HepG2 (cell line): ENCODE data around the gene TMEM131. TPM values are rescaled to one million over a fixed set of nuclear protein-coding genes. Genes with fewer than 3 reads are reported as not detected.

Experiments used
- CBFB ChIP-seq: sonication (generic); formaldehyde crosslinking; IDR thresholded peaks from 2 replicates; pipeline ENCODE4 v1.4.0; 2020; ENCODE audit warnings: missing genetic modification reagents
- CBX5 ChIP-seq: sonication (generic); formaldehyde crosslinking; IDR thresholded peaks from 2 replicates; pipeline ENCODE4 v1.4.0; 2020; ENCODE audit warnings: missing genetic modification reagents, borderline replicate concordance
- FOSL2 ChIP-seq: sonication (generic); formaldehyde crosslinking; IDR thresholded peaks from 2 replicates; pipeline ENCODE4 v1.4.0; 2020; ENCODE audit warnings: missing genetic modification reagents
- STAG1 ChIP-seq: sonication (generic); formaldehyde crosslinking; IDR thresholded peaks from 2 replicates; pipeline ENCODE4 v1.4.0; 2020; ENCODE audit warnings: missing genetic modification reagents
- TARDBP ChIP-seq: sonication (generic); formaldehyde crosslinking; IDR thresholded peaks from 2 replicates; pipeline ENCODE4 v1.8.0; 2022; ENCODE audit warnings: mild to moderate bottlenecking, missing genetic modification reagents
- TRIM24 ChIP-seq: sonication (generic); formaldehyde crosslinking; IDR thresholded peaks from 2 replicates; pipeline ENCODE4 v1.8.0; 2022; ENCODE audit warnings: mild to moderate bottlenecking, missing genetic modification reagents
- YEATS2 ChIP-seq: sonication (generic); formaldehyde crosslinking; IDR thresholded peaks from 2 replicates; pipeline ENCODE4 v1.4.0; 2020; ENCODE audit warnings: missing genetic modification reagents, borderline replicate concordance
- ZMYM3 ChIP-seq: sonication (generic); formaldehyde crosslinking; IDR thresholded peaks from 2 replicates; pipeline ENCODE4 v1.5.1; 2020; ENCODE audit warnings: mild to moderate bottlenecking, missing genetic modification reagents
- ZMYM4 ChIP-seq: sonication (generic); formaldehyde crosslinking; IDR thresholded peaks from 2 replicates; pipeline ENCODE4 v1.8.1; 2023; ENCODE audit warnings: mild to moderate bottlenecking, missing genetic modification reagents
- ZNF343 ChIP-seq: sonication (generic); formaldehyde crosslinking; IDR thresholded peaks from 2 replicates; pipeline ENCODE4 v1.4.0; 2020; ENCODE audit warnings: mild to moderate bottlenecking, missing genetic modification reagents
- ZNF451 ChIP-seq: sonication (generic); formaldehyde crosslinking; IDR thresholded peaks from 2 replicates; pipeline ENCODE4 v1.5.0; 2020; ENCODE audit warnings: mild to moderate bottlenecking, missing genetic modification reagents
- polyA plus RNA-seq, 8 experiments: library from polyadenylated mRNA; depleted of rRNA in 3 of 8; stranded (reverse) in 7 of 8; unstranded in 1 of 8; fragments of >200 nt; fragmentation: Illumina TruSeq in 4 of 8; extraction: Trizol in 4 of 8; gene quantifications; 2 replicates each; pipeline versions ENCODE4 v1.2.1 to v1.2.3, GENCODE V29; 2011 to 2016; ENCODE audit warnings: low read depth in 4 of 8, missing spikeins in 1 of 8, mixed read lengths in 1 of 8; ENCODE audit not compliant: insufficient read depth in 1 of 8
- total RNA-seq, 5 experiments: library from RNA; depleted of rRNA; stranded (reverse); fragments of >200 nt; fragmentation: Illumina TruSeq; extraction: Trizol; gene quantifications; 2 replicates each; pipeline ENCODE4 v1.2.3, GENCODE V29; 2016; ENCODE audit warnings: low read depth in 1 of 5
- TF ChIP-seq, protein P1 (sequence below): sonication (generic); formaldehyde crosslinking; IDR thresholded peaks from 2 replicates; pipeline ENCODE4 v1.5.1; 2020; ENCODE audit warnings: mild to moderate bottlenecking, missing genetic modification reagents, moderate library complexity
- TF ChIP-seq, protein P2 (sequence below): sonication (generic); formaldehyde crosslinking; IDR thresholded peaks from 2 replicates; pipeline ENCODE4 v1.4.0; 2020; ENCODE audit warnings: mild to moderate bottlenecking, missing genetic modification reagents
- TF ChIP-seq, protein P3 (sequence below): sonication (generic); formaldehyde crosslinking; IDR thresholded peaks from 2 replicates; pipeline ENCODE4 v1.4.0; 2020; ENCODE audit warnings: mild to moderate bottlenecking, missing genetic modification reagents
- TF ChIP-seq, protein P4 (sequence below): sonication (generic); formaldehyde crosslinking; IDR thresholded peaks from 2 replicates; pipeline ENCODE4 v1.4.0; 2020; ENCODE audit warnings: mild to moderate bottlenecking, missing genetic modification reagents, borderline replicate concordance

The TMEM131 gene
- total and polyA plus RNA-seq, 2 of the 13 experiments (the other 11 are each of a cell fraction or from before 2014, with no cell fraction given) = 17.9 to 19.5 TPM

- TF ChIP-seq, protein P1, sequence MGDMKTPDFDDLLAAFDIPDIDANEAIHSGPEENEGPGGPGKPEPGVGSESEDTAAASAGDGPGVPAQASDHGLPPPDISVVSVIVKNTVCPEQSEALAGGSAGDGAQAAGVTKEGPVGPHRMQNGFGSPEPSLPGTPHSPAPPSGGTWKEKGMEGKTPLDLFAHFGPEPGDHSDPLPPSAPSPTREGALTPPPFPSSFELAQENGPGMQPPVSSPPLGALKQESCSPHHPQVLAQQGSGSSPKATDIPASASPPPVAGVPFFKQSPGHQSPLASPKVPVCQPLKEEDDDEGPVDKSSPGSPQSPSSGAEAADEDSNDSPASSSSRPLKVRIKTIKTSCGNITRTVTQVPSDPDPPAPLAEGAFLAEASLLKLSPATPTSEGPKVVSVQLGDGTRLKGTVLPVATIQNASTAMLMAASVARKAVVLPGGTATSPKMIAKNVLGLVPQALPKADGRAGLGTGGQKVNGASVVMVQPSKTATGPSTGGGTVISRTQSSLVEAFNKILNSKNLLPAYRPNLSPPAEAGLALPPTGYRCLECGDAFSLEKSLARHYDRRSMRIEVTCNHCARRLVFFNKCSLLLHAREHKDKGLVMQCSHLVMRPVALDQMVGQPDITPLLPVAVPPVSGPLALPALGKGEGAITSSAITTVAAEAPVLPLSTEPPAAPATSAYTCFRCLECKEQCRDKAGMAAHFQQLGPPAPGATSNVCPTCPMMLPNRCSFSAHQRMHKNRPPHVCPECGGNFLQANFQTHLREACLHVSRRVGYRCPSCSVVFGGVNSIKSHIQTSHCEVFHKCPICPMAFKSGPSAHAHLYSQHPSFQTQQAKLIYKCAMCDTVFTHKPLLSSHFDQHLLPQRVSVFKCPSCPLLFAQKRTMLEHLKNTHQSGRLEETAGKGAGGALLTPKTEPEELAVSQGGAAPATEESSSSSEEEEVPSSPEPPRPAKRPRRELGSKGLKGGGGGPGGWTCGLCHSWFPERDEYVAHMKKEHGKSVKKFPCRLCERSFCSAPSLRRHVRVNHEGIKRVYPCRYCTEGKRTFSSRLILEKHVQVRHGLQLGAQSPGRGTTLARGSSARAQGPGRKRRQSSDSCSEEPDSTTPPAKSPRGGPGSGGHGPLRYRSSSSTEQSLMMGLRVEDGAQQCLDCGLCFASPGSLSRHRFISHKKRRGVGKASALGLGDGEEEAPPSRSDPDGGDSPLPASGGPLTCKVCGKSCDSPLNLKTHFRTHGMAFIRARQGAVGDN (CRISPR knock-in tag) = peak; percentile 72
- TF ChIP-seq ZMYM4 (CRISPR knock-in tag) (peak; percentile 78), ZNF343 (CRISPR knock-in tag) (peak; percentile 92), ZMYM3 (CRISPR knock-in tag) (peak; percentile 58), FOSL2 (CRISPR knock-in tag) (peak; percentile 31; the same call in 1 of the 2 replicates), TARDBP (peak; percentile 17; the same call in 1 of the 2 replicates), CBX5 (CRISPR knock-in tag) (peak; percentile 13; the same call in 1 of the 2 replicates), STAG1 (peak; percentile 86), YEATS2 (CRISPR knock-in tag) (peak; percentile 29; the same call in 1 of the 2 replicates), ZNF451 (CRISPR knock-in tag) (no peak), TRIM24 (CRISPR knock-in tag) (no peak), CBFB (CRISPR knock-in tag) (0 out of 2 replicates have a peak, but pooled peaks have one; percentile 28)
- TF ChIP-seq, protein P2, sequence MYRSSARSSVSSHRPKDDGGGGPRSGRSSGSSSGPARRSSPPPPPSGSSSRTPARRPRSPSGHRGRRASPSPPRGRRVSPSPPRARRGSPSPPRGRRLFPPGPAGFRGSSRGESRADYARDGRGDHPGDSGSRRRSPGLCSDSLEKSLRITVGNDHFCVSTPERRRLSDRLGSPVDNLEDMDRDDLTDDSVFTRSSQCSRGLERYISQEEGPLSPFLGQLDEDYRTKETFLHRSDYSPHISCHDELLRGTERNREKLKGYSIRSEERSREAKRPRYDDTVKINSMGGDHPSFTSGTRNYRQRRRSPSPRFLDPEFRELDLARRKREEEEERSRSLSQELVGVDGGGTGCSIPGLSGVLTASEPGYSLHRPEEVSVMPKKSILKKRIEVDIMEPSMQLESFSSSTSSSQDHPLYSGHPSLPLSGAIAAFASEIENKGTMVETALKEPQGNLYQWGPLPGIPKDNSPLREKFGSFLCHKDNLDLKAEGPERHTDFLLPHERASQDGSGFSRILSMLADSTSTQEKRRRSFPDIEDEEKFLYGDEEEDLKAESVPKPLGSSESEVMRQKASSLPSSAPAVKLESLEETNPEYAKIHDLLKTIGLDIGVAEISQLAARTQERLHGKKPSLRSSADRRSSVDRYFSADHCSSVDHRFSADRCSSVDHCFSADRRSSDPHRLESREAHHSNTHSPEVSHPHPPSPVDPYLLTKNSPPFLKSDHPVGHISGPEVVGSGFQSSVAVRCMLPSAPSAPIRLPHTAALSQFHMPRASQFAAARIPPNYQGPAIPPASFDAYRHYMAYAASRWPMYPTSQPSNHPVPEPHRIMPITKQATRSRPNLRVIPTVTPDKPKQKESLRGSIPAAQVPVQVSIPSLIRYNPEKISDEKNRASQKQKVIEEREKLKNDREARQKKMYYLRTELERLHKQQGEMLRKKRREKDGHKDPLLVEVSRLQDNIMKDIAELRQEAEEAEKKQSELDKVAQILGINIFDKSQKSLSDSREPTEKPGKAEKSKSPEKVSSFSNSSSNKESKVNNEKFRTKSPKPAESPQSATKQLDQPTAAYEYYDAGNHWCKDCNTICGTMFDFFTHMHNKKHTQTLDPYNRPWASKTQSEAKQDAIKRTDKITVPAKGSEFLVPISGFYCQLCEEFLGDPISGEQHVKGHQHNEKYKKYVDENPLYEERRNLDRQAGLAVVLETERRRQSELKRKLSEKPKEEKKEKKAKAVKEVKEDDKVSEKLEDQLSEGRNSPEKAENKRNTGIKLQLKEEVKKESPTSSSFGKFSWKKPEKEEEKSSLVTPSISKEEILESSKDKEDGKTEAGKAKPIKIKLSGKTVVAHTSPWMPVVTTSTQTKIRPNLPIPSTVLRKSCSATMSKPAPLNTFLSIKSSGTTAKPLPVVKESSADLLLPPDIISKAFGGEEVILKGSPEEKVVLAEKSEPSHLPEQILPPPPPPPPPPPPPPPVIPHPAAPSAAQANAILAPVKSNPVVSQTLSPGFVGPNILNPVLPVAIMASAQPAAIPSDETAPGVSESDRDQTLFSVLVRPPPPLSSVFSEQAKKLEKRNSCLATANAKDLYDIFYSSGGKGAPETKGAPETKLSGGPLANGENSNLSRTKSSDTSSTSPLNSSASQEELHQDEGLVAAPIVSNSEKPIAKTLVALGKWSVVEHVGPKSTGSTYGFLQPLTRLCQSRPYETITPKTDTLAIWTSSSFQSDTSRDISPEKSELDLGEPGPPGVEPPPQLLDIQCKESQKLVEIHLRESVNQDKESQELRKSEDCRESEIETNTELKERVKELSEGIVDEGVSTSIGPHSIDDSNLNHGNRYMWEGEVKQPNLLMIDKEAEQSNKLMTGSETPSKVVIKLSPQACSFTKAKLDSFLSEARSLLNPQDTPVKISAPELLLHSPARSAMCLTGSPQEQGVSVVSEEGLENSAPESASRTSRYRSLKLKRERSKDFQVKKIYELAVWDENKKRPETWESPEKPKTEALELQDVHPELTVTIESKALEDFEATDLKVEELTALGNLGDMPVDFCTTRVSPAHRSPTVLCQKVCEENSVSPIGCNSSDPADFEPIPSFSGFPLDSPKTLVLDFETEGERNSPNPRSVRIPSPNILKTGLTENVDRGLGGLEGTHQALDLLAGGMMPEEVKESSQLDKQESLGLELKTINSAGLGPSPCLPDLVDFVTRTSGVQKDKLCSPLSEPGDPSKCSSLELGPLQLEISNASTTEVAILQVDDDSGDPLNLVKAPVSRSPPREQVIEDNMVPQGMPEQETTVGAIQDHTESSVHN (CRISPR knock-in tag) = 0 out of 2 replicates have a peak, but pooled peaks have one; percentile 52
- TF ChIP-seq, protein P3, sequence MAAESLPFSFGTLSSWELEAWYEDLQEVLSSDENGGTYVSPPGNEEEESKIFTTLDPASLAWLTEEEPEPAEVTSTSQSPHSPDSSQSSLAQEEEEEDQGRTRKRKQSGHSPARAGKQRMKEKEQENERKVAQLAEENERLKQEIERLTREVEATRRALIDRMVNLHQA (CRISPR knock-in tag) = no peak
- TF ChIP-seq, protein P4, sequence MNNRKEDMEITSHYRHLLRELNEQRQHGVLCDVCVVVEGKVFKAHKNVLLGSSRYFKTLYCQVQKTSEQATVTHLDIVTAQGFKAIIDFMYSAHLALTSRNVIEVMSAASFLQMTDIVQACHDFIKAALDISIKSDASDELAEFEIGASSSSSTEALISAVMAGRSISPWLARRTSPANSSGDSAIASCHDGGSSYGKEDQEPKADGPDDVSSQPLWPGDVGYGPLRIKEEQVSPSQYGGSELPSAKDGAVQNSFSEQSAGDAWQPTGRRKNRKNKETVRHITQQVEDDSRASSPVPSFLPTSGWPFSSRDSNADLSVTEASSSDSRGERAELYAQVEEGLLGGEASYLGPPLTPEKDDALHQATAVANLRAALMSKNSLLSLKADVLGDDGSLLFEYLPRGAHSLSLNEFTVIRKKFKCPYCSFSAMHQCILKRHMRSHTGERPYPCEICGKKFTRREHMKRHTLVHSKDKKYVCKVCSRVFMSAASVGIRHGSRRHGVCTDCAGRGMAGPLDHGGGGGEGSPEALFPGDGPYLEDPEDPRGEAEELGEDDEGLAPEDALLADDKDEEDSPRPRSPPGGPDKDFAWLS = 0 out of 2 replicates have a peak, but pooled peaks have one; percentile 59
These were observed 255.1 kb downstream of the TMEM131 start (continued) for GRCh38 chr2:97740590-97741182.
